Erythroblast (primary cell): ENCODE data around the gene MACROD2.

Source experiments
- GATA1 ChIP-seq: IDR thresholded peaks from 2 replicates; pipeline ENCODE4 v1.6.1; 2011; ENCODE audit warnings: low read depth, mild to moderate bottlenecking, control low read depth, low read length, moderate library complexity
- POLR2A ChIP-seq: IDR thresholded peaks from 2 replicates; pipeline ENCODE4 v1.6.1; 2011; ENCODE audit warnings: mild to moderate bottlenecking, low read length

GRCh38 chr20:14453259-14453658 is 457.9 kb downstream of the MACROD2 start:
- TF ChIP-seq POLR2A (no peak), GATA1 (no peak)
